Middle frontal gyrus (tissue), 1 donor: ENCODE measurements around the gene PAQR9.

Experiments used
- DNase-seq: peaks from one replicate; pipeline ENCODE4 v3.0.0-alpha.2; 2015; ENCODE audit warnings: low spot score; ENCODE audit errors: extremely low spot score

Gene PAQR9

DNA sequence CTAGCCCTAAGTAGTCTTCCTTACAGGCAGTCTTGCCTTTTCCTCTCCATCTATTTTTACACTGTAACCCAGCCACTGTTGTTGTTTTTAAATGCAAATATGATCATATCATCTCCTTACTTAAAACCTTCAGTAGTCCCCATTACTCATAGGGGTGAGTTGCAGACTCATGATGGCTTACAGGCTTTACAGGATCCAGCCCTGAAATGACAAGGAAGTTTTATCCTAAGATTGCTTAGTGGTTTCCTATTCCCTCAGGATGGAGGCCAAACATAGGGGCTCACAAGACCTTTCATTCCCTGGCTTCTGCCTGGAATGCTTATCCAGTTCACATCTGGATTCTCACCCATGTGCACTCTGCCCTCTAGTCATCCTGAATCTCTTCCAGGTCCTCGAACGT, 46.9 kb downstream of the PAQR9 start:
- DNase-seq, result no peak

DNA sequence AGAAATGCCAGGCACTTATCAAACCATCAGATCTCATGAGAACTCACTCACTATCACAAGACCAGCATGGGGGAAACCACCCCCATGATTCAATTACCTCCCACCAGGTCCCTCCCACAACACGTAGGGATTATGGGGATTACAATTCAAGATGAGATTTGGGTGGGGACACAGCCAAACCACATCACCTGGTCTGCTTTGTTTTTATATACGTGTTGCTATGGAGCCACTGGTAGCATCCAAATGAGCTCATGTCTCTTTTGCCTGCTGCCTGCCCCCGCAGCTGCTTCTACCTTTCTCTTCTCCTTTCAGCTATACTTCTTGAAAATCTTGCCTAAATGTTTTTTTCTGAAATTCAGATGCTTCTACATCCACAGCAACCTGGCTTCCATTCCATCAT, 47.8 kb downstream of the PAQR9 start:
- DNase-seq, result no peak

DNA sequence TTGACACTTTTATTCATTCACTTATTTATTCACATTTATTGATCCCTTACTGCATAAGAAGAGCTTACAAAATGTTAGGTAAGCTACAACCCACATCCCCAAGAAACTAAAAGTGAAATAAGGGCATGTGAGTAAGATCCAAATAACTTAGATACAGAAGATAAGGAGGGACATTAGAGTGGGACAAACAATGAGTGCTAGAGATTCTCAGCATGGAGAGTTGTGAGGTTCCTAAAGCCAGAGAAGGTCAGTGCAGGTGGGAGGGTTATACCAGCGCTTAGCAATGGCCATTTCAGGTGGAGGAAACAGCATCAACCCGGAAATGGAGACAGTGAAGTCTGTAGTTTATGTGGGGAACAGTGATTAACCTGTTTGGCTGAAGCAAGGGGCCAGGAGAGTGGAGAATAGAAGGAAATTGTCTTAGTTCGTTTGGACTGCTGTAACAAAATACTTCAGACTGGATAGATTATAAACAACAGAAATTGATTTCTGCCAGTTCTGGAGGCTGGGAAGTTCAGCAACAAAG, 49.1 kb downstream of the PAQR9 start:
- DNase-seq, result no peak

DNA sequence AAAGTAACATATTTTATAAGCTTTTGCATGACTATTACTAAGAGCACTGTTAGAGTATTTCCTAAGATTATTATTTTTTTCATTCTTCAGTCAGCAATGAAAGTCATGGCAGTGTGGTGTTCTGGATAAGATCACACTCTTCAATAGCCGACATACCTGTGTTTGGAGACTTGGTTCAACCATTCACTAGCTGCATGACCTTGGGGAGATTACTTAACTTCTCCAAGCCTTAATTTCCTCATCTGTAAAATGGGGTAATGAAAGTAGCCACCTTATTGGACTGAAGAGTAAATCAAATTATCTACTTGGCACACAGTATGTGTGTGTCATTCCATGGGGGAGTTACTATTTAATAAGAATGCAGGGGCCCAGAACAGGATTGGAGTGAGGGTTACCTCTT, 50.0 kb downstream of the PAQR9 start:
- DNase-seq, result no peak

DNA sequence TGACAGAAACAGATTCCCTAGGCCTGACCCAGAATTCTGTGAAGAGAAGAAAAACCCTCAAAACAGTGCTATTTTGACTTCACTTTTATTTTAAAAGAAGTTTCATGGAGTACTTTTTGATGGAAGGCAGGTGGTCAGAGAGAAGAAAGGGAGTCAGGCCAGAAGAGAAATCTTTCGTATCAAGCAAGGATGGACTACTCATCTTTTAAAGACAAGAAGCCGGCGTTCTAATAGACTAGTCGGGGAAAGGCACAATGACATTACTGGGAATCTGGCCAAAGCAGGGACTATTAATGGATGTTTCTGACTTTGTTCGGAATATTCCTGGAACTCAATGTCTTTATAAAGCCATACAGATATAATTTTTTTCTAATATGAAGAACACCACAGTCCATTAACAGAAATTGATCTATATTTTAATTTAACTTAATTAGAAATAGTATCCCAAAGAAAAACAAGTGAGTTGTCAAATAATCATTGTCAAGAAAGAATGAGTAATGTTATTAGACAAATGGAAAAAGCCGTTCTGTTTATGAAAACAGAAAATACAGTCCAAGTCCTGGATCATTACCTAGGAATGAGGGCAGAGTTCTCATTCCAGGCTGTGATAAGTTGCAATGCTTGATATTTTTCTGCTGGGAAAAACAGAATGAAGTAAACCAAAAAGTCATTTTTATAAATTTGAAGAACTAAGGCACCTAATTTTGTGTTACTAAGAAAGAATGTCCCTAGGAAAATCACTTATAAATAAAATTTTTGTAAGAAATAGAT, 50.9 kb downstream of the PAQR9 start:
- DNase-seq, result no peak
